ENCODE measurements around the gene CREB5.

GRCh38 chr7:28573059-28573553, 160.8 kb downstream of the CREB5 start:
- TF ChIP-seq CTCF (IDR thresholded peaks at IDR 0.05 in 8 of 11, conservative IDR thresholded peaks at IDR 0.05 in 3 of 11) (no peak), POLR2A (IDR thresholded peaks at IDR 0.05) (no peak)

Measured in spleen (tissue), 7 donors.